Liver (tissue), 9 donors: ENCODE measurements around the gene MEAK7. TPM values are rescaled to one million over a fixed set of nuclear protein-coding genes. Genes with fewer than 3 reads are reported as not detected.

Source experiments
- DNase-seq: peaks from one replicate; pipeline ENCODE4 v3.0.0-alpha.2; 2017; ENCODE audit warnings: low spot score
- H3K27ac ChIP-seq, 2 donors: one replicate each; pipeline ENCODE4 v1.7.0; 2013; ENCODE audit warnings: inconsistent platforms in 2 of 2, low read length in 2 of 2, control low read depth in 1 of 2, low read depth in 1 of 2, mild to moderate bottlenecking in 1 of 2
- H3K27me3 ChIP-seq, 4 donors: one replicate each; pipeline versions ENCODE4 v1.6.1 to v1.7.0; 2013; ENCODE audit warnings: low read length in 3 of 4, inconsistent platforms in 1 of 4, mild to moderate bottlenecking in 1 of 4, moderate library complexity in 1 of 4; ENCODE audit not compliant: control insufficient read depth in 4 of 4, insufficient read depth in 4 of 4
- H3K36me3 ChIP-seq, 4 donors: one replicate each; pipeline versions ENCODE4 v1.6.1 to v1.7.0; 2013; ENCODE audit warnings: low read length in 3 of 4, mild to moderate bottlenecking in 3 of 4, low read depth in 1 of 4, moderate library complexity in 1 of 4; ENCODE audit not compliant: control insufficient read depth in 4 of 4, insufficient read depth in 3 of 4
- H3K4me1 ChIP-seq, 4 donors: one replicate each; pipeline versions ENCODE4 v1.6.1 to v1.7.0; 2013; ENCODE audit warnings: low read length in 3 of 4, mild to moderate bottlenecking in 3 of 4, moderate library complexity in 1 of 4; ENCODE audit not compliant: control insufficient read depth in 4 of 4, insufficient read depth in 4 of 4
- H3K4me3 ChIP-seq, 3 donors: one replicate each; pipeline versions ENCODE4 v1.6.1 to v1.7.0; 2013; ENCODE audit warnings: low read length in 3 of 3, control low read depth in 1 of 3, low read depth in 1 of 3, mild to moderate bottlenecking in 1 of 3
- H3K9ac ChIP-seq, 2 donors: one replicate each; pipeline ENCODE4 v1.7.0; 2013; ENCODE audit warnings: low read length in 2 of 2, mild to moderate bottlenecking in 2 of 2, moderate library complexity in 2 of 2, control low read depth in 1 of 2, low read depth in 1 of 2
- H3K9me3 ChIP-seq, 4 donors: one replicate each; pipeline versions ENCODE4 v1.6.1 to v1.7.0; 2013; ENCODE audit warnings: low read length in 3 of 4; ENCODE audit not compliant: control insufficient read depth in 4 of 4
- CTCF ChIP-seq: fragments of 150-350 bp; IDR thresholded peaks from 2 replicates; pipeline ENCODE4 v1.5.1; 2017; ENCODE audit warnings: improper control_type of control experiment, low read depth, low read length; ENCODE audit not compliant: missing input control
- GABPA ChIP-seq, 2 donors: IDR thresholded peaks in 1 of 2; conservative IDR thresholded peaks in 1 of 2; 2 replicates each; pipeline ENCODE4 v1.6.1; 2016; ENCODE audit warnings: antibody characterized with exemption in 2 of 2, mild to moderate bottlenecking in 1 of 2, moderate library complexity in 1 of 2
- HNF4G ChIP-seq: IDR thresholded peaks from 2 replicates; pipeline ENCODE4 v1.6.1; 2016; ENCODE audit warnings: antibody characterized with exemption
- NR2F2 ChIP-seq: IDR thresholded peaks from 2 replicates; pipeline ENCODE4 v1.6.1; 2016; ENCODE audit warnings: antibody characterized with exemption
- RAD21 ChIP-seq, 2 donors: IDR thresholded peaks; 2 replicates each; pipeline ENCODE4 v1.6.1; 2016; ENCODE audit warnings: antibody characterized with exemption in 2 of 2, mild to moderate bottlenecking in 2 of 2
- REST ChIP-seq: IDR thresholded peaks from 2 replicates; pipeline ENCODE4 v1.6.1; 2016; ENCODE audit warnings: antibody characterized with exemption, mild to moderate bottlenecking
- RXRA ChIP-seq, 2 donors: IDR thresholded peaks; 2 replicates each; pipeline ENCODE4 v1.6.1; 2017 to 2018; ENCODE audit warnings: antibody characterized with exemption in 2 of 2, mild to moderate bottlenecking in 1 of 2
- SP1 ChIP-seq: IDR thresholded peaks from 2 replicates; pipeline ENCODE4 v1.6.1; 2018; ENCODE audit warnings: antibody characterized with exemption, mild to moderate bottlenecking
- TAF1 ChIP-seq: conservative IDR thresholded peaks from 2 replicates; pipeline ENCODE4 v1.6.1; 2016; ENCODE audit warnings: antibody characterized with exemption, mild to moderate bottlenecking
- YY1 ChIP-seq: IDR thresholded peaks from 2 replicates; pipeline ENCODE4 v1.6.1; 2016; ENCODE audit warnings: antibody characterized with exemption, mild to moderate bottlenecking
- WGBS: extraction: QIAGEN DNeasy Blood & Tissue Kit; methylation state at CpG from one replicate; pipeline ENCODE4 v1.1.7; 2013; 5-methylcytosine and 5-hydroxymethylcytosine counted together
- polyA plus RNA-seq, 2 donors: library from polyadenylated mRNA; stranded (reverse) in 1 of 2; unstranded in 1 of 2; fragments of 200-250 nt in 1 of 2; fragments of >200 nt in 1 of 2; fragmentation: Nextera tagmentation in 1 of 2; extraction: Ambion mirVana in 1 of 2; gene quantifications; one replicate each; pipeline versions ENCODE4 v1.2.1 to v1.2.3, GENCODE V29; 2013 to 2015
- total RNA-seq, 2 donors: library from RNA; depleted of rRNA; stranded (reverse); fragments of >200 nt; gene quantifications; one replicate each; pipeline ENCODE4 v1.2.3, GENCODE V29; 2014
- TF ChIP-seq, protein P1 (sequence below): IDR thresholded peaks from 2 replicates; pipeline ENCODE4 v1.6.1; 2016; ENCODE audit warnings: antibody characterized with exemption
- TF ChIP-seq, protein P2 (sequence below): IDR thresholded peaks from 2 replicates; pipeline ENCODE4 v1.6.1; 2016; ENCODE audit warnings: antibody characterized with exemption
- TF ChIP-seq, protein P3 (sequence below): IDR thresholded peaks from 2 replicates; pipeline ENCODE4 v1.6.1; 2016; ENCODE audit warnings: antibody characterized with exemption
- donor health status: healthy.
- donor health status: healthy.
- donor health status: healthy.
- donor health status: healthy.
- donor health status: healthy.

The MEAK7 gene
- total and polyA plus RNA-seq, 4 donors = 1.3 to 4.0 (median 2.2) TPM

- no peak overlapping the region for H3K9ac ChIP-seq
- no peak overlapping the region for H3K27ac ChIP-seq
- no peak overlapping the region for H3K4me3 ChIP-seq
- TF ChIP-seq YY1 = no peak
- no peak for TF ChIP-seq RXRA (IDR thresholded peaks at IDR 0.05)
- TF ChIP-seq, protein P1, sequence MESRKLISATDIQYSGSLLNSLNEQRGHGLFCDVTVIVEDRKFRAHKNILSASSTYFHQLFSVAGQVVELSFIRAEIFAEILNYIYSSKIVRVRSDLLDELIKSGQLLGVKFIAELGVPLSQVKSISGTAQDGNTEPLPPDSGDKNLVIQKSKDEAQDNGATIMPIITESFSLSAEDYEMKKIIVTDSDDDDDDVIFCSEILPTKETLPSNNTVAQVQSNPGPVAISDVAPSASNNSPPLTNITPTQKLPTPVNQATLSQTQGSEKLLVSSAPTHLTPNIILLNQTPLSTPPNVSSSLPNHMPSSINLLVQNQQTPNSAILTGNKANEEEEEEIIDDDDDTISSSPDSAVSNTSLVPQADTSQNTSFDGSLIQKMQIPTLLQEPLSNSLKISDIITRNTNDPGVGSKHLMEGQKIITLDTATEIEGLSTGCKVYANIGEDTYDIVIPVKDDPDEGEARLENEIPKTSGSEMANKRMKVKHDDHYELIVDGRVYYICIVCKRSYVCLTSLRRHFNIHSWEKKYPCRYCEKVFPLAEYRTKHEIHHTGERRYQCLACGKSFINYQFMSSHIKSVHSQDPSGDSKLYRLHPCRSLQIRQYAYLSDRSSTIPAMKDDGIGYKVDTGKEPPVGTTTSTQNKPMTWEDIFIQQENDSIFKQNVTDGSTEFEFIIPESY = no peak
- no peaks in the 10 kb centered on the region for H3K27me3 ChIP-seq
- H3K9me3 ChIP-seq = no peaks in the 10 kb centered on the region
- DNase-seq = no peak
- no peaks in the 10 kb centered on the region for H3K4me1 ChIP-seq
- 96% methylated on average over 25 of the region's 25 CpGs for WGBS
- H3K36me3 ChIP-seq = peaks cover 0 to 2% (median 0%) of the 10 kb centered on the region in 4 donors
Observed at GRCh38 chr16:84482951-84483881, 21.2 kb downstream of the MEAK7 start.

DNA sequence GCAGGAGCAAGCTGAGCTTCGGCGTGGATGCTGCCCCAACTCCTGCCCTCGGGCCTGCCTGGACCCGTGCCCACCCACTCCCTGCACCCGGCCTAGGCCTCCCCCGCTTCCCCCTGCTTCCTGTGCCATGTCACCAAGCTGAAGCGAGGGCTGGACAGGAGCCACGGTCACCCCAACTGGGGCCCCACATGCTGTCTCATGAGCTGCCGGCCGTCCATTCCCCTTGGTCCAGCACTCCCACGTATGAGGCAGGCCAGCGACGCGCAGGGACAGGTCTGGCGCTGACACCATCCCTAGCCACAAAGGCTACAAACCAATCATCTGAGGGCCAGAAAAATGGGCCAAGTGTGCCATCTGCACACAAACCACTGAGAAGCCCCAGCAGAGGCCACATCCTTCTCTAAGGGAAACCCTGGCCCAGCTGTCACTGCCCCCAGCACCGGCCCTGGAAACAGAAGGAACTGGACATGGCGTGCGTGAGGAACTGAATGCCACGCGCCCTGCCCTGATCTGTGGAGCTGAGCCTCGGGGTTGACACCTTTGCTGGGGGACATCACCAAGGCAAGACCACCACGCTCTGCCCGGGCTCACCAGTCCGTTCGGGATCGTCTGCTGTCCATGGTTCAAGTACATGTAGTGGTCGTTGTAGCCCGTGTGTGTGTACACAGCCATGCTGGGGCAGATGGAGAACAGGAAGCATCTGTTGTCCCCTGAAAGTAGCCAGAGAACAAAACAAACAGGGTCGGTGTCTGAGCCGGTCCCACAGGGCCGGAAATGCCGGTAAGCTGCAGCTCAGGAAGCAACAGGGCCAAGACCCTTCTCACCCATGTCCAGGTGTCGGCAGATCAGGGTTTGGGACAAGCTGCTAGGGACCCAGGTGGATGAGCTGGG lies 22.2 kb downstream of the MEAK7 start:
- Histone ChIP-seq H3K27ac (no peak overlapping the region), H3K9ac (no peak overlapping the region), H3K9me3 (no peaks in the 10 kb centered on the region), H3K27me3 (no peaks in the 10 kb centered on the region), H3K4me3 (no peak overlapping the region), H3K36me3 (peaks cover 0 to 2% (median 0%) of the 10 kb centered on the region in 4 donors), H3K4me1 (no peaks in the 10 kb centered on the region)
- DNase-seq = no peak
- TF ChIP-seq NR2F2 = peak; percentile 13
- no peak for TF ChIP-seq CTCF
- TF ChIP-seq YY1 = no peak
- 88% methylated on average over 33 of the region's 33 CpGs for WGBS

- DNase-seq = no peak
- WGBS = 93% methylated on average over 26 of the region's 26 CpGs
- H3K36me3 ChIP-seq = no peaks in the 10 kb centered on the region
- H3K9ac ChIP-seq = no peak overlapping the region
- H3K27ac ChIP-seq = no peak overlapping the region
- H3K27me3 ChIP-seq = no peaks in the 10 kb centered on the region
- H3K9me3 ChIP-seq = no peaks in the 10 kb centered on the region
- H3K4me1 ChIP-seq = no peaks in the 10 kb centered on the region
- H3K4me3 ChIP-seq = no peak overlapping the region
- no peak for TF ChIP-seq RXRA (IDR thresholded peaks at IDR 0.05)
- TF ChIP-seq YY1 = no peak
- no peak for TF ChIP-seq TAF1
- TF ChIP-seq GABPA (IDR thresholded peaks at IDR 0.05 in 1 of 2, conservative IDR thresholded peaks at IDR 0.05 in 1 of 2) = no peak
- no peak for TF ChIP-seq HNF4G
- TF ChIP-seq, protein P2, sequence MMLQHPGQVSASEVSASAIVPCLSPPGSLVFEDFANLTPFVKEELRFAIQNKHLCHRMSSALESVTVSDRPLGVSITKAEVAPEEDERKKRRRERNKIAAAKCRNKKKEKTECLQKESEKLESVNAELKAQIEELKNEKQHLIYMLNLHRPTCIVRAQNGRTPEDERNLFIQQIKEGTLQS = no peak
- TF ChIP-seq RAD21 (IDR thresholded peaks at IDR 0.05) = no peak
- TF ChIP-seq, protein P3, sequence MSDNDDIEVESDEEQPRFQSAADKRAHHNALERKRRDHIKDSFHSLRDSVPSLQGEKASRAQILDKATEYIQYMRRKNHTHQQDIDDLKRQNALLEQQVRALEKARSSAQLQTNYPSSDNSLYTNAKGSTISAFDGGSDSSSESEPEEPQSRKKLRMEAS = no peak
- no peak for TF ChIP-seq SP1
- TF ChIP-seq REST = no peak
Observed at GRCh38 chr16:84481051-84481735, 23.3 kb downstream of the MEAK7 start.
